Fibroblast of lung (primary cell): ENCODE data around the gene PPID. TPM values are rescaled to one million over a fixed set of nuclear protein-coding genes. Genes with fewer than 3 reads are reported as not detected.
"Not testable (repeated sequence)": the region's sequence is repeated elsewhere in the genome, so short reads cannot be mapped to it uniquely, and the experiment has no call there.

Experiments used
- DNase-seq, 2 donors: peaks; one replicate each; pipeline versions ENCODE4 v3.0.0 to v3.0.0-alpha.2; 2010; ENCODE audit warnings: low read depth in 2 of 2
- H2AFZ ChIP-seq: 2 replicates; pipeline ENCODE4 v1.5.1; 2012; ENCODE audit warnings: low read length, control low read depth, inconsistent platforms
- H3K27ac ChIP-seq: 2 replicates; pipeline ENCODE4 v1.5.1; 2011; ENCODE audit warnings: low read length, control low read depth; ENCODE audit not compliant: insufficient read depth
- H3K27me3 ChIP-seq: 2 replicates; pipeline ENCODE4 v1.5.1; 2011; ENCODE audit warnings: mild to moderate bottlenecking, low read length; ENCODE audit not compliant: control insufficient read depth, insufficient read depth
- H3K36me3 ChIP-seq: 2 replicates; pipeline ENCODE4 v1.5.1; 2011; ENCODE audit warnings: low read length; ENCODE audit not compliant: control insufficient read depth, insufficient read depth
- H3K4me1 ChIP-seq: 2 replicates; pipeline ENCODE4 v1.5.1; 2011; ENCODE audit warnings: low read length; ENCODE audit not compliant: control insufficient read depth, insufficient read depth; ENCODE audit errors: extremely low read depth
- H3K4me2 ChIP-seq: 2 replicates; pipeline ENCODE4 v1.5.1; 2011; ENCODE audit warnings: low read length, control low read depth; ENCODE audit not compliant: insufficient read depth; ENCODE audit errors: extremely low read depth
- H3K4me3 ChIP-seq, 4 experiments: fragments of 200-600 bp in 1 of 4; sonication (generic) in 1 of 4; replicated peaks in 1 of 4; 2 replicates each; pipeline ENCODE4 v1.5.1; 2011 to 2016; ENCODE audit warnings: low read length in 4 of 4, low read depth in 3 of 4, mild to moderate bottlenecking in 3 of 4, control low read depth in 2 of 4, inconsistent platforms in 1 of 4, mixed read lengths in 1 of 4; ENCODE audit not compliant: insufficient read depth in 1 of 4; ENCODE audit errors: control extremely low read depth in 1 of 4
- H3K79me2 ChIP-seq: 2 replicates; pipeline ENCODE4 v1.5.1; 2012; ENCODE audit warnings: mild to moderate bottlenecking, low read length, inconsistent platforms; ENCODE audit not compliant: control insufficient read depth, insufficient read depth
- H3K9ac ChIP-seq: 2 replicates; pipeline ENCODE4 v1.5.1; 2011; ENCODE audit warnings: mild to moderate bottlenecking, low read length, control low read depth; ENCODE audit not compliant: insufficient read depth
- H3K9me3 ChIP-seq: 2 replicates; pipeline ENCODE4 v1.5.1; 2012; ENCODE audit warnings: low read depth, low read length; ENCODE audit not compliant: control insufficient read depth, insufficient read depth
- H4K20me1 ChIP-seq: 2 replicates; pipeline ENCODE4 v1.5.1; 2011; ENCODE audit warnings: low read length; ENCODE audit not compliant: control insufficient read depth, insufficient read depth; ENCODE audit errors: extremely low read depth
- EZH2 ChIP-seq: IDR thresholded peaks from 2 replicates; pipeline ENCODE4 v1.5.1; 2012; ENCODE audit warnings: low read length, control low read depth, mild to moderate bottlenecking; ENCODE audit errors: missing control alignments
- polyA plus RNA-seq, 2 donors: library from polyadenylated mRNA; depleted of rRNA in 1 of 2; stranded (reverse) in 1 of 2; unstranded in 1 of 2; fragments of >200 nt; gene quantifications; 2 replicates each; pipeline ENCODE4 v1.2.1, GENCODE V29; 2011 to 2012; ENCODE audit warnings: missing spikeins in 1 of 2
- total RNA-seq: library from RNA; depleted of rRNA; stranded (reverse); fragments of >200 nt; gene quantifications from 2 replicates; pipeline ENCODE4 v1.2.1, GENCODE V29; 2014
- TF ChIP-seq, protein P1 (sequence below), 2 donors: IDR thresholded peaks in 1 of 2; conservative IDR thresholded peaks in 1 of 2; 1 replicate in 1 of 2; 2 replicates in 1 of 2; pipeline ENCODE4 v1.5.1; 2011 to 2012; ENCODE audit warnings: low read length in 2 of 2, control low read depth in 1 of 2, inconsistent platforms in 1 of 2, low read depth in 1 of 2, mild to moderate bottlenecking in 1 of 2

The PPID gene
- total and polyA plus RNA-seq, 2 donors (not counting 1 experiment from before 2014, with no cell fraction given): 18.4 to 36.0 TPM

DNA sequence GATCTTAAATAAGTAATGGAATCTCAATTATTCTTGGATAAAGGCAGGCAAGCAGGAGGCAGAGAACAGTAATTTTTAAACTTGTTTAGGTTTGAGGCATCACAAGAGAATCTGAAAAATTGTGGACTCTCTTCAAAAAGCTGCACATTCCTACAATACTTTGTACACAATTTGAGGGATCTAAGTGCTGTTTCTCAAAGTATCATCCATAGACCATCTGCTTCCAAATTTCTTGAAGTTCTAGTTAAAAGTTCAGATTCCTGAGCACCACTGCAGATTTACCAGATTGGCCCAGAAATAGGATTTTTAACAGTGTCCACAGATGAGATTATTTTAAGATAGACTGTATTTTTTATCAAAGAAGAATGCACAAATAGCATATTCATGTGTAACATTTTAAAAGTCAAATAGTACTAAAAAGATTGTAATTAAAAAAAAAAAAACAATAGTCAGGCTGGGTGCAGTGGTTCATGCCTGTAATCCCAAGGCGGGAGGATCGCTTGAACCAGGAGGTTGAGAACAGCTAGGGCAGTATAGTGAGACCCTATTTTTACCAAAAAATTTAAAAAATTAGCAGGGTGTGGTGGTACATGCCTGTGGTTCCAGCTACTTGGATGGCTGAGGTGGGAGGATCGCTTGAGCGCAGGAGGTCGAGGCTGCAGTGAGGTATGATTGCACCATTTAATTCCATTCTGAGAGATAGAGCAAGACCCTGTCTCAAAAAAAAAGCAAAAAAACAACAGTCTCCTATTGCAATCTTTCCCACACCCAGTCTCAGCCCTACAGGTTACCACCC is 31.4 kb upstream of the PPID start:
- Histone ChIP-seq H3K27me3 (no peaks in the 10 kb centered on the region), H3K27ac (no peak overlapping the region), H3K79me2 (no peaks in the 10 kb centered on the region), H3K9me3 (no peaks in the 10 kb centered on the region), H3K4me1 (peaks cover 4% of the 10 kb centered on the region), H3K4me3 (no peak overlapping the region), H2AFZ (no peak overlapping the region), H3K36me3 (no peaks in the 10 kb centered on the region), H3K9ac (no peak overlapping the region), H4K20me1 (no peaks in the 10 kb centered on the region), H3K4me2 (no peak overlapping the region)
- DNase-seq: peak in 1 of 2 donors; percentile 83
- TF ChIP-seq, protein P1, sequence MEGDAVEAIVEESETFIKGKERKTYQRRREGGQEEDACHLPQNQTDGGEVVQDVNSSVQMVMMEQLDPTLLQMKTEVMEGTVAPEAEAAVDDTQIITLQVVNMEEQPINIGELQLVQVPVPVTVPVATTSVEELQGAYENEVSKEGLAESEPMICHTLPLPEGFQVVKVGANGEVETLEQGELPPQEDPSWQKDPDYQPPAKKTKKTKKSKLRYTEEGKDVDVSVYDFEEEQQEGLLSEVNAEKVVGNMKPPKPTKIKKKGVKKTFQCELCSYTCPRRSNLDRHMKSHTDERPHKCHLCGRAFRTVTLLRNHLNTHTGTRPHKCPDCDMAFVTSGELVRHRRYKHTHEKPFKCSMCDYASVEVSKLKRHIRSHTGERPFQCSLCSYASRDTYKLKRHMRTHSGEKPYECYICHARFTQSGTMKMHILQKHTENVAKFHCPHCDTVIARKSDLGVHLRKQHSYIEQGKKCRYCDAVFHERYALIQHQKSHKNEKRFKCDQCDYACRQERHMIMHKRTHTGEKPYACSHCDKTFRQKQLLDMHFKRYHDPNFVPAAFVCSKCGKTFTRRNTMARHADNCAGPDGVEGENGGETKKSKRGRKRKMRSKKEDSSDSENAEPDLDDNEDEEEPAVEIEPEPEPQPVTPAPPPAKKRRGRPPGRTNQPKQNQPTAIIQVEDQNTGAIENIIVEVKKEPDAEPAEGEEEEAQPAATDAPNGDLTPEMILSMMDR (conservative IDR thresholded peaks at IDR 0.05 in 1 of 2, IDR thresholded peaks at IDR 0.05 in 1 of 2; ENCODE audit: low read depth in 1 of 2, low read length in 2 of 2): no peak
- no peak for TF ChIP-seq EZH2

DNA sequence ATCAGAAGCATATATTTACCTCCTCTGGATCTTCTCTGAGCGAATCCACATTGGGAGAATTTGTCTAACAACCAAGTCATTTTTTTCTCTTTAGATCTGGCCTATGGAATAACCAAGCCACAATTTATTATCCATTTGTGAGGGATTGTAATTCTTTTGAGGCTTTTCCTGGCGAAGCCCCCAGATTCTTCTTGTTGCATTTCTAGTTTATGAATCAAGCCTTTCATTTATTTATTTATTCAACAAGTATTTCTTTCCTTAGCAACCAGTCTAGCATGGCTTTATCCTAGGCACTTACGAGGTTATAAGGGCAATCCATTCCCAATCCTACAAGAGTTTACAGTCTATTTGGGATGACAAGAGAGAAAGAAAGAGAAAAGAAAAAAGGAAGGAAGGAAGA is 27.2 kb upstream of the PPID start:
- Histone ChIP-seq H3K27ac (peak overlapping the region; percentile 50), H3K4me3 (no peak overlapping the region), H3K79me2 (no peaks in the 10 kb centered on the region), H4K20me1 (no peaks in the 10 kb centered on the region), H3K36me3 (no peaks in the 10 kb centered on the region), H3K4me1 (peaks cover 4% of the 10 kb centered on the region), H3K9ac (no peak overlapping the region), H2AFZ (no peak overlapping the region), H3K9me3 (no peaks in the 10 kb centered on the region), H3K27me3 (no peaks in the 10 kb centered on the region), H3K4me2 (peak overlapping the region; percentile 0)
- DNase-seq: peak; percentile 91 to 95
- TF ChIP-seq EZH2: no peak
- TF ChIP-seq, protein P1 (conservative IDR thresholded peaks at IDR 0.05 in 1 of 2, IDR thresholded peaks at IDR 0.05 in 1 of 2; ENCODE audit: low read depth in 1 of 2, low read length in 2 of 2): no peak

DNA sequence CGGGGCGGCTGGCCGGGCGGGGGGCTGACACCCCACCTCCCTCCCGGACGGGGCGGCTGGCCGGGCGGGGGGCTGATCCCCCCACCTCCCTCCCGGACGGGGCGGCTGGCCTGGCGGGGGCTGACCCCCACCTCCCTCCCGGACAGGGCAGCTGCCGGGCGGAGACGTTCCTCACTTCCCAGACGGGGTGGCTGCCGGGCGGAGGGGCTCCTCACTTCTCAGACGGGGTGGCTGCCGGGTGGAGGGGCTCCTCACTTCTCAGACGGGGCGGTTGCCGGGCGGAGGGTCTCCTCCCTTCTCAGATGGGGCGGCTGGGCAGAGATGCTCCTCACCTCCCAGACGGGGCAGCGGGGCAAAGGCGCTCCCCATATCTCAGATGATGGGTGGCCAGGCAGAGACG is 23.3 kb upstream of the PPID start:
- not testable (repeated sequence) for H3K4me1 ChIP-seq, H2AFZ ChIP-seq, DNase-seq, H3K9ac ChIP-seq, H3K36me3 ChIP-seq, H3K4me2 ChIP-seq, H3K4me3 ChIP-seq, H3K27me3 ChIP-seq, H3K79me2 ChIP-seq, H3K9me3 ChIP-seq, H3K27ac ChIP-seq, H4K20me1 ChIP-seq
